GM18870 (cell line): Measurements from ENCODE around the gene ADGRV1.
"Not testable (repeated sequence)": the region's sequence is repeated elsewhere in the genome, so short reads cannot be mapped to it uniquely, and the experiment has no call there.

ENCODE experiments used
- ATAC-seq: cut with Tn5 transposase; IDR thresholded peaks from one replicate; pipeline ENCODE4 v1.9.1; 2021; ENCODE audit warnings: moderate library complexity; ENCODE audit not compliant: unreplicated experiment

The ADGRV1 gene

DNA sequence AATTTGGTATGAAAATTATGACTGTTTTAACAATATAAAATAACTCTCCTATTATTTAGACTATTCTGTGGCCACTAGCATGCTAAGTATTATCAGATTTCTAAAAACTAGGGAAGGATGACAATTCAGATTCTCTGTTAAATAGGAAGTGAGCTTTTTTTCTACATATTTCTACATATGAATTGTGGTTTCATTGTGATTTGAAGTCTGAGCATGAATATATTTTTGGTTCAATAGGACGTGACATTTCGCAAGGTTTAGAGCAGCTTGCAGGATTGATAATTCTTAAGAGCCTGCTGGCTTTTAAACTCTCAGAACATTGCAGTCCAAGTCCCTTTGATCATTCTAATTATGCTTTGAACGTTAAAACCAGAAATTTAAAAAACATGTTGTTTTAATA is 82.9 kb downstream of the ADGRV1 start:
- no peak for ATAC-seq

- ATAC-seq: no peak
These were observed 84.2 kb downstream of the ADGRV1 start for GRCh38 chr5:90642706-90643229.

GRCh38 chr5:90644132-90644531 is 85.5 kb downstream of the ADGRV1 start:
- no peak for ATAC-seq

GRCh38 chr5:90645024-90645610 is 86.5 kb downstream of the ADGRV1 start:
- no peak for ATAC-seq

DNA sequence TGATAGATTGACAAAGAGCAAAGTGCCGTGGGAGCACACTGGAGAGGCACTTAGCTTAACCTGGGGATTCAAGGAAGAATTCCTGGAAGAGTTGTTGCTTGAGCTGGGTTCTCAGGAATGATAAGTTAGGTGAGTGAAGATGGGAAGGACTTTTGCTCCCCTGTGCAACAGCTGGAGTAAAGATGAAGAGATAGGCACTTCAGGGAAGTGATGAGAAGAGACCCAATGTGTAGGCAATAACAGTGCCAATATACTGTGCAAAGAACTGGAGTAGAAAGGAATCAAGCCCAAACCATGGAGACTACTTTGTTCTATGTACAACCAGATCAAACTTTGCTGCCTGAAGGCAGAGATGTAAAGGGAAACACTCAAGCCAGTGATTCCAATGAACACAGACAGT is 92.2 kb downstream of the ADGRV1 start:
- no peak for ATAC-seq

GRCh38 chr5:90654215-90654614 is 95.6 kb downstream of the ADGRV1 start:
- ATAC-seq: no peak

DNA sequence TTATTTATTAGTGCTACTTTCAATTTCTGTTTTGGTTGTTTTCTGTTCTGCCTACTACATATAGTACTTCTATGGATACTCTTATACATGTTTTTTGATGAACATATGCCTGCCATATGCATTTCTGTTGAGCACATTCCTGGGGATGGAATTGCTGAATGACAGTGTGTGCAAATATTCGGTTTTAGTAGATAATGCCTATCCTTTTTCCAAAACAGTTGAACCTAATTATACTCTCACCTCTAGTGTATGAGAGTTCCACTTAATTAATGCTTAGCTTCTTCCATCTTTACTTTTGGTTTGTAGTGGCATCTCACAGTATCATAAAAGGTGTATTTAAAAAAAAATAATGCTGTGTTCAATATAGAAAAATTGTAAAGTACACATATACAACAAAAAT is 96.8 kb downstream of the ADGRV1 start:
- no peak for ATAC-seq

DNA sequence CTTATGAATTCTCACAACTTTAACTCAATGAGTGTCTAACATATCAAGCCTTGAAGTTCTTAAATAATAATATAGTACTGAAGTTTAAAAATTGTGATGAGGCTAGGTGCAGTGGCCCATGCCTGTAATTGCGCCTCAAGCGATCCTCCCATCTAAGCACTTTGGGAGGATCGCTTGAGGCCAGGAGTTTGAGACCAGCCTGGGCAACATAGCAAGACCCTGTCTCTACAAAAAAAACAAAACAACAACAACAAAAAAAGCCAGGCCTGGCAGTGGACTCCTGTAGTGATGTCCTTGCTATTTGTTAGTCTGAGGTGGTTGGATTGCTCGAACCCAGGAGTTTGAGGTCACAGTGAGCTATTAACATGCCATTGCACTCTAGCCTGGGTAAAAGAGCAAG is 98.4 kb downstream of the ADGRV1 start:
- no peak for ATAC-seq

GRCh38 chr5:90657788-90658187 is 99.2 kb downstream of the ADGRV1 start:
- no peak for ATAC-seq

DNA sequence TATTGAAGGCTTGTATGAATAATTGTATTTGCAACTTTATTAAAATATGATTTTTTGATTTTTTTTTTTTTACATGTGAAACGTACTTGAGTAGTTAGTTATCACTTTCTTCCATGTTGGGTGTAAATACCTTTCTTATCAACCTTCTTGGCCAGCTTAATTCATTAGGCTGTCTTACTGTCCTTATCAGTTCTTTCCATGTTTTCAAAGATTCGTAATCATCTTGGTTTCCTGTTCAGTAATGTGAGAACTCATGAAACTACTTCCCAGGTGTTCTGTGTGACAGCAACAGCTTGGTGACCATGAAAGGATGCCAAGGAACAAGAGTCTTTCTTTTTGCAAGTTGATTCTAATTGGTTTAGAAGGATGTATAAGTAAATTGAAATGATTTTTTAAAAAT is 100.0 kb downstream of the ADGRV1 start:
- no peak for ATAC-seq

GRCh38 chr5:90668079-90668565 is 109.5 kb downstream of the ADGRV1 start:
- not testable (repeated sequence) for ATAC-seq

- no peak for ATAC-seq
These were observed 116.6 kb downstream of the ADGRV1 start for GRCh38 chr5:90675222-90675621.

DNA sequence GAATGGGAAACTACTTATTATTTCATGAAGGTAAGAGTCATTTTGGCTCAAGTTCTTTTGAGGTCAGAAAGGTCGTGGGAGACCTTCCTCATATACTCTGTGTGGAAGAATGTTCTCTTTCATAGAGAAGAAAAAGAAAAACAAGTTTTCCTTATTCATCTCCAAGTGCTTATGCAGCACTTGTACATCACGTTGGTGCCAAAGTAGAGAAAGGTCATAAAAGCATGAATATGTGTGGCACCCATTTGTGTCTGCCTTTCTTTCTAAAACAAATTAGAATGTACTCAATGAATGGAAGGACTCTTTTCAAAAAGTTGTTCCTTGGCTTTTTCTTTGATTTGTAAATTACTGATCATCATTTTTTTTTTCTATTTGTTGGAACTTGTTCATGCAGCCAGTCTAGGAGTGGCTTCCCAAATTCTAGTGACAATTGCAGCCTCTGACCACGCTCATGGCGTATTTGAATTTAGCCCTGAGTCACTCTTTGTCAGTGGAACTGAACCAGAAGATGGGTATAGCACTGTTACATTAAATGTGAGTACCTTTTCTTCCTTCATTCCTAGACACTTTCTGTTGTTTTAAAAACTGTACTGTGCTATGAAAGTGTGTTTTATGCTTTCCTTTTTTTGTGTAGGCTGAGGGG is 122.4 kb downstream of the ADGRV1 start:
- ATAC-seq: no peak

GRCh38 chr5:90682278-90682677 is 123.7 kb downstream of the ADGRV1 start:
- no peak for ATAC-seq

GRCh38 chr5:90685425-90686022 is 126.9 kb downstream of the ADGRV1 start:
- ATAC-seq: no peak

DNA sequence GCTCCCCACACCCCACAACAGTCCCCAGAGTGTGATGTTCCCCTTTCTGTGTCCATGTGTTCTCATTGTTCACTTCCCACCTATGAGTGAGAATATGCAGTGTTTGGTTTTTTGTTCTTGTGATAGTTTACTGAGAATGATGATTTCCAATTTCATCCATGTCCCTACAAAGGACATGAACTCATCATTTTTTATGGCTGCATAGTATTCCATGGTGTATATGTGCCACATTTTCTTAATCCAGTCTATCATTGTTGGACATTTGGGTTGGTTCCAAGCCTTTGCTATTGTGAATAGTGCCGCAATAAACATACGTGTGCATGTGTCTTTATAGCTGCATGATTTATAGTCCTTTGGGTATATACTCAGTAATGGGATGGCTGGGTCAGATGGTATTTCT is 127.8 kb downstream of the ADGRV1 start:
- not testable (repeated sequence) for ATAC-seq

DNA sequence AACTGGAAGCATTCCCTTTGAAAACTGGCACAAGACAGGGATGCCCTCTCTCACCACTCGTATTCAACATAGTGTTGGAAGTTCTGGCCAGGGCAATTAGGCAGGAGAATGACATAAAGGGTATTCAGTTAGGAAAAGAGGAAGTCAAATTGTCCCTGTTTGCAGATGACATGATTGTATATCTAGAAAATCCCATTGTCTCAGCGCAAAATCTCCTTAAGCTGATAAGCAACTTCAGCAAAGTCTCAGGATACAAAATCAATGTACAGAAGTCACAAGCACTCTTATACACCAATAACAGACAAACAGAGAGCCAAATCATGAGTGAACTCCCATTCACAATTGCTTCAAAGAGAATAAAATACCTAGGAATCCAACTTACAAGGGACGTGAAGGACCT is 128.9 kb downstream of the ADGRV1 start:
- ATAC-seq: not testable (repeated sequence)

GRCh38 chr5:90689064-90689463 is 130.5 kb downstream of the ADGRV1 start:
- ATAC-seq: no peak

GRCh38 chr5:90690307-90690706 is 131.7 kb downstream of the ADGRV1 start:
- ATAC-seq: no peak

DNA sequence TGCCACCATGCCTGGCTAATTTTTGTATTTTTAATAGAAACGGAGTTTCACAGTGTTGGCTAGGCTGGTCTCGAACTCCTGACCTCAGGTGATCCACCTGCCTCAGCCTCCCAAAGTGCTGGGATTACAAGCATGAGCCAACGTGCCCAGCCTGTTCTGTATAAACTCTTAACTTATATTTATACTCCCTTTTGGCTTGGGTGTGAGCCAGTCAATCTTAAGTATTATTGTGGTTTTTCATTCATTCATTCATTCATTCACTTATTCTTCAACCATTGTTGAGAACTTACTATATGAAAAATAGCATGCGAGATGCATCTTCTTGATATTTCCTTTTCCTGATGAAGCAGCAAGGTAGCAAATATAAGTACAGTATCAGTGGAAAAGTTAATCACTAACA is 132.9 kb downstream of the ADGRV1 start:
- ATAC-seq: no peak

- no peak for ATAC-seq
These were observed 137.6 kb downstream of the ADGRV1 start for GRCh38 chr5:90696153-90696552.

- no peak for ATAC-seq
These were observed 141.7 kb downstream of the ADGRV1 start for GRCh38 chr5:90700299-90700698.
